ENCODE data around the gene IVL. TPM values are rescaled to one million over a fixed set of nuclear protein-coding genes. Genes with fewer than 3 reads are reported as not detected.

The IVL gene
- polyA plus RNA-seq, 1 donor from 2014 or later: not detected

DNA sequence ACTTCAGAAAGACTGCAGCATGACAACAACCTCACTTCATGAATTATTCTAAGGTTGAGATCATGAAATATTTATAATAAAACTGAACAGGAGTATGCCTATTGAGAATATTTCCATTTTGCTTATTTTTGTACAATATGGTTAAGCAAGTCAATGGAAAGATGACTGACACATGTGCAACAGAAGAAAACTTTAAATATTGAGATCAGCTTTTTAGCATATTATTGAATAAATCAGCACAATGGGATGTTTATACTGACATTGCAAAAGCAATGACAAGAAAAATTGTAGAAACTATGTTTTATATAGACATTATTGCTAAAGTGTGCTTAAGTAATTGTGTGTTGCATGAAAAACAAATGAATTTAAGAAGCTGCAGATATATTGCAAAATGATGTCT is 43.9 kb upstream of the IVL start:
- TF ChIP-seq TAF1 (IDR thresholded peaks at IDR 0.05; ENCODE audit: low read depth): no peak
- no peak for TF ChIP-seq RAD21 (conservative IDR thresholded peaks at IDR 0.05)
- TF ChIP-seq EZH2 (IDR thresholded peaks at IDR 0.05; ENCODE audit: borderline replicate concordance, insufficient read depth, low read length, poor library complexity, severe bottlenecking): no peak
- no peak for TF ChIP-seq POLR2AphosphoS5 (IDR thresholded peaks at IDR 0.05)
- no peak for TF ChIP-seq REST (IDR thresholded peaks at IDR 0.05; ENCODE audit: borderline replicate concordance)
- no peak for TF ChIP-seq EP300 (conservative IDR thresholded peaks at IDR 0.05; ENCODE audit: poor library complexity, severe bottlenecking)
- TF ChIP-seq CTCF (IDR thresholded peaks at IDR 0.05; ENCODE audit: poor library complexity, severe bottlenecking): no peak
- no peak for TF ChIP-seq MXI1 (conservative IDR thresholded peaks at IDR 0.05; ENCODE audit: poor library complexity, severe bottlenecking)
- TF ChIP-seq SMC3 (conservative IDR thresholded peaks at IDR 0.05; ENCODE audit: poor library complexity): no peak
- Histone ChIP-seq H3K4me2 (ENCODE audit: low read length) (no peak overlapping the region), H3K9ac (ENCODE audit: low read length) (no peak overlapping the region), H3K9me3 (ENCODE audit: low read length) (no peaks in the 10 kb centered on the region), H3K27me3 (ENCODE audit: insufficient read depth, low read depth, low read length) (no peaks in the 10 kb centered on the region), H2AFZ (ENCODE audit: low read depth, low read length) (no peak overlapping the region), H3K9me2 (ENCODE audit: insufficient read depth, low read length) (no peaks in the 10 kb centered on the region), H3K36me3 (ENCODE audit: insufficient read depth, low read length) (no peaks in the 10 kb centered on the region), H3F3A (ENCODE audit: insufficient read depth, low read length, poor library complexity, severe bottlenecking) (no peaks in the 10 kb centered on the region), H3K4me3 (ENCODE audit: low read length) (no peak overlapping the region), H3K27ac (ENCODE audit: low read length) (no peak overlapping the region), H4K20me1 (ENCODE audit: insufficient read depth) (no peaks in the 10 kb centered on the region), H3K79me2 (replicated peaks; ENCODE audit: insufficient read depth, low read length) (no peaks in the 10 kb centered on the region)

DNA sequence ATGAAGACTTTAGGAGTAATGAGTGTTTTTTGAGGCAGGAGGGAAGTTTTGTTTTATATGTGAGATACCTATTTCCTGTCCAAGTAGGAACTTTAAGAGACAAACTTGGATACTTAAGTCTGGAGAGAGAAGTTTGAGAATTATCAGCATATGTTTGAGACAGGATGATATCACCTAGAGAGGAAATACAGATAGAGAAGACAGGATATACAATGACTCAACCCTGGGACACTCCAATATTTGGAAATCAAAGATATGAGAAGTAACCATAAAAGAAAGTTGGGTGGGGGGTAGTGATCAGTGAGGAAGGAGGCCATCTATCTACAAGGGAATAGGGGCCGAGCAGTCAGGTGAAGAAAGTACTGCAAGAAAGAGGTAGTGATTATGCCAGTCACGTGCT is 42.0 kb upstream of the IVL start:
- Histone ChIP-seq H3K9me2 (ENCODE audit: insufficient read depth, low read length) (no peaks in the 10 kb centered on the region), H3K27me3 (ENCODE audit: insufficient read depth, low read depth, low read length) (no peaks in the 10 kb centered on the region), H3K9ac (ENCODE audit: low read length) (no peak overlapping the region), H4K20me1 (ENCODE audit: insufficient read depth) (no peaks in the 10 kb centered on the region), H3K4me2 (ENCODE audit: low read length) (no peak overlapping the region), H3K79me2 (replicated peaks; ENCODE audit: insufficient read depth, low read length) (no peaks in the 10 kb centered on the region), H3K9me3 (ENCODE audit: low read length) (no peaks in the 10 kb centered on the region), H3F3A (ENCODE audit: insufficient read depth, low read length, poor library complexity, severe bottlenecking) (no peaks in the 10 kb centered on the region), H3K36me3 (ENCODE audit: insufficient read depth, low read length) (no peaks in the 10 kb centered on the region), H3K4me3 (ENCODE audit: low read length) (no peak overlapping the region), H3K27ac (ENCODE audit: low read length) (no peak overlapping the region), H2AFZ (ENCODE audit: low read depth, low read length) (no peak overlapping the region)
- TF ChIP-seq EP300 (conservative IDR thresholded peaks at IDR 0.05; ENCODE audit: poor library complexity, severe bottlenecking) (no peak), POLR2AphosphoS5 (IDR thresholded peaks at IDR 0.05) (no peak), CTCF (IDR thresholded peaks at IDR 0.05; ENCODE audit: poor library complexity, severe bottlenecking) (no peak), SMC3 (conservative IDR thresholded peaks at IDR 0.05; ENCODE audit: poor library complexity) (no peak), RAD21 (conservative IDR thresholded peaks at IDR 0.05) (no peak), TAF1 (IDR thresholded peaks at IDR 0.05; ENCODE audit: low read depth) (no peak), MXI1 (conservative IDR thresholded peaks at IDR 0.05; ENCODE audit: poor library complexity, severe bottlenecking) (no peak)

Data from neural cell (in vitro differentiated cells).